ENCODE data around the gene ASS1. TPM values are rescaled to one million over a fixed set of nuclear protein-coding genes. Genes with fewer than 3 reads are reported as not detected.

The ASS1 gene
- total RNA-seq, 4 donors from 2014 or later, result 46.7 to 131 (median 94.4) TPM

DNA sequence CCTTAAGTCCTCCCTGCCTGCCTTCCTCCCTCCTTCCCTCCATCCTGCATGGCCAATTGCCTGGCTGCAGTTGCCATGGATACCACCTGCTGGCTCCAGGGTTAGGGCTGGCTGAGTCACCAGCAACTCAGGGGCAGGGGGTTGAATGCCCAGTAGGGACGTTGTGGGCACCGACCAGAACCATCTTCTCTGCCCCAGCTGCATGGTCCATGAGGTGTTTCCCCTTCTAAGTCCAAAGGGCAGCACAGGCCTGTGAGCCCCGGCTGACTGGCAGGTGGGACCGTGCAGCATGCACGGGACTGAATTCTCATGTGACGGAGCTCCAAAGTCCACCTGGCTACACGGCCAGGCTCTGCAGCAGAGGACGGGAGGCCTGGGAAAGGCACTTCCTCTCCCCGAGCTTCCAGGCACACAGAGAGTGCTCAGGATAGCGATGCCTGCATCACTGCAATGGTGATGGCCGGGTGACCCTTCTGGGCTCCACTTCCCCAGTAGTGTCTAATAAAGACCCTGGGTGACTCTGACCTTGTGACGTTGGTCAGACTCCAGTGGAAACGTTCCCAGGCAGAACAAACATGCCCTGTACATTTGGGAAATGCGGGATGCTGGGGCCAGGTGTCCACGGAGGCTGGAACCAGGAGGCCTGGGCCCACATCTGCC, 5.7 kb downstream of the ASS1 start:
- Histone ChIP-seq H3K9me3 (no peaks in the 10 kb centered on the region), H3K4me1 (peaks cover 8 to 83% (median 45%) of the 10 kb centered on the region in 3 donors), H3K27me3 (no peaks in the 10 kb centered on the region), H3K4me3 (no peak overlapping the region), H3K27ac (peak overlapping the region in 3 of 4 donors; percentile 79 to 86 (median 85)), H3K36me3 (no peaks in the 10 kb centered on the region)
- no peak for ATAC-seq
- no CpG with 5 or more reads among the region's 15 CpGs for WGBS, 2 donors (ENCODE audit: low coverage in 1 of 2)
- TF ChIP-seq EP300 (IDR thresholded peaks at IDR 0.05), result no peak
- TF ChIP-seq, protein P1, sequence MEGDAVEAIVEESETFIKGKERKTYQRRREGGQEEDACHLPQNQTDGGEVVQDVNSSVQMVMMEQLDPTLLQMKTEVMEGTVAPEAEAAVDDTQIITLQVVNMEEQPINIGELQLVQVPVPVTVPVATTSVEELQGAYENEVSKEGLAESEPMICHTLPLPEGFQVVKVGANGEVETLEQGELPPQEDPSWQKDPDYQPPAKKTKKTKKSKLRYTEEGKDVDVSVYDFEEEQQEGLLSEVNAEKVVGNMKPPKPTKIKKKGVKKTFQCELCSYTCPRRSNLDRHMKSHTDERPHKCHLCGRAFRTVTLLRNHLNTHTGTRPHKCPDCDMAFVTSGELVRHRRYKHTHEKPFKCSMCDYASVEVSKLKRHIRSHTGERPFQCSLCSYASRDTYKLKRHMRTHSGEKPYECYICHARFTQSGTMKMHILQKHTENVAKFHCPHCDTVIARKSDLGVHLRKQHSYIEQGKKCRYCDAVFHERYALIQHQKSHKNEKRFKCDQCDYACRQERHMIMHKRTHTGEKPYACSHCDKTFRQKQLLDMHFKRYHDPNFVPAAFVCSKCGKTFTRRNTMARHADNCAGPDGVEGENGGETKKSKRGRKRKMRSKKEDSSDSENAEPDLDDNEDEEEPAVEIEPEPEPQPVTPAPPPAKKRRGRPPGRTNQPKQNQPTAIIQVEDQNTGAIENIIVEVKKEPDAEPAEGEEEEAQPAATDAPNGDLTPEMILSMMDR (IDR thresholded peaks at IDR 0.05), result no peak
- TF ChIP-seq POLR2A (IDR thresholded peaks at IDR 0.05), result no peak
- no peak for TF ChIP-seq POLR2AphosphoS5 (IDR thresholded peaks at IDR 0.05)

DNA sequence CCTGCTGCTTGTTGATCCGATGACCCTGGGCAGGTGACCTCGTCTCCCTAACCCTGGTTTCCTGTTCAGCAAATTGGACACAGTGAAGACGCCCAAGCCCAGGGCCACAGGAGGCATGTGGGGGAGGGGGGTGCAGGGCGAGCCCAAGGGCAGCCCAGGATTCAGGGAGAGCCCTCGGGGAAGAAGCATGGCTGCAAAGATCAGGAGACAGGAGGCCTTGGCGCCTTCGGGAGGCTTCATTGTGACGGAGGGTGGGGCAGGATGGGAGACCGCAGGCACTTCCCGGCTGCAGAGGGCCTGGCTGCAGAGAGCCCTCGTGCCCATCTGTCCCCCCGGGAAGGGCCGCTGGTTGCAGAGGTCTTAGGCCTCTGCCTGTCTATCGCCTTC, 6.2 kb downstream of the ASS1 start:
- no CpG with 5 or more reads among the region's 14 CpGs for WGBS, 2 donors (ENCODE audit: low coverage in 1 of 2)
- Histone ChIP-seq H3K36me3 (no peaks in the 10 kb centered on the region), H3K4me3 (no peak overlapping the region), H3K9me3 (no peaks in the 10 kb centered on the region), H3K27me3 (no peaks in the 10 kb centered on the region), H3K4me1 (peaks cover 8 to 78% (median 40%) of the 10 kb centered on the region in 3 donors), H3K27ac (peak overlapping the region in 3 of 4 donors; percentile 79 to 86 (median 85))
- no peak for TF ChIP-seq EP300 (IDR thresholded peaks at IDR 0.05)
- TF ChIP-seq, protein P1 (IDR thresholded peaks at IDR 0.05), result no peak
- TF ChIP-seq POLR2A (IDR thresholded peaks at IDR 0.05), result no peak
- no peak for TF ChIP-seq POLR2AphosphoS5 (IDR thresholded peaks at IDR 0.05)
- no peak for ATAC-seq

DNA sequence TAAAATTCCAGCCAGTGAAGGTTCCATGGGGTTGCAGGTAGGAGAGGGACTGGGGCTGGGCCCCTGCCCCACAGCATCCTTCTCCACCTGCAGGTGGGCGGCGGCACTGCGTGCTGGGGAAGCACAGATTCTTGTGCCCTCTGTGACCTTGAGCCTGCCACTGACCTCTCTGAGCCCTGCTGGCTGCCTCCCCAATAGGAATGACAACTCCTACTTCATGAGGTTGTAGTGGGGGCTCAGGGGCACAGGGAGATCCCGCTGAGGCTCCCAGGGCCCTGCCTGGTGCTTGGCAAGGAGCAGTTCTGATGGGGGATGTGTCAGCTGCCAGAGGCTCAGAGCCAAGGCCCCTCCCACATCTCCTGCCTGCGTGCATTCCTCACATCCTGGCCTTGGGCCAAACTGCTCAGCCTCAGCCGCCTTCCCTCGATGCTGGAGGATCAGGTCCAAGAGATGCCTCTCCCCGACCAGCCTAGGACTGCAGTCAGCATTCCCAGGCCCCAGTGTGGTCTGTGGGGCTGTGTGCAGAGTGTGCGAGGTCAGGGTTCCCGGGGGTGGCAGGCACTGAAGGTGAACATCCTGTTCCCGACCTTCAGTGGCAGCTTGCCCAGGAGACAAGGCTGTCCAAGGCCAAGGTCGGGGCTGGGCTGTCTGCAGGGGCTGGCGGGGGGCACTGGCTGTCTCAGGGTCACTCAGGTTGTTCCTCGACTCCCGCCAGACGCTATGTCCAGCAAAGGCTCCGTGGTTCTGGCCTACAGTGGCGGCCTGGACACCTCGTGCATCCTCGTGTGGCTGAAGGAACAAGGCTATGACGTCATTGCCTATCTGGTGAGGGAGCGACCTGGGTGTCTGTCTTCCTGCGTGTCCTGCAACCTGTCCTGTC, 7.0 kb downstream of the ASS1 start:
- H3K4me3 ChIP-seq, result no peak overlapping the region
- H3K27ac ChIP-seq, result peak overlapping the region; percentile 8 to 86 (median 82)
- H3K4me1 ChIP-seq, result peaks cover 4 to 70% (median 33%) of the 10 kb centered on the region in 3 donors
- no peaks in the 10 kb centered on the region for H3K27me3 ChIP-seq
- WGBS, 2 donors (ENCODE audit: low coverage in 1 of 2), result 0 to 35% methylated on average over 2 to 3 of the region's 23 CpGs
- H3K36me3 ChIP-seq, result no peaks in the 10 kb centered on the region
- peak; percentile 88 for ATAC-seq
- H3K9me3 ChIP-seq, result no peaks in the 10 kb centered on the region
- TF ChIP-seq POLR2A (IDR thresholded peaks at IDR 0.05) (no peak), EP300 (IDR thresholded peaks at IDR 0.05) (no peak), POLR2AphosphoS5 (IDR thresholded peaks at IDR 0.05) (peak; percentile 76)
- TF ChIP-seq, protein P1 (IDR thresholded peaks at IDR 0.05), result peak in 3 of 4 experiments; percentile 37 to 58 (median 58)

DNA sequence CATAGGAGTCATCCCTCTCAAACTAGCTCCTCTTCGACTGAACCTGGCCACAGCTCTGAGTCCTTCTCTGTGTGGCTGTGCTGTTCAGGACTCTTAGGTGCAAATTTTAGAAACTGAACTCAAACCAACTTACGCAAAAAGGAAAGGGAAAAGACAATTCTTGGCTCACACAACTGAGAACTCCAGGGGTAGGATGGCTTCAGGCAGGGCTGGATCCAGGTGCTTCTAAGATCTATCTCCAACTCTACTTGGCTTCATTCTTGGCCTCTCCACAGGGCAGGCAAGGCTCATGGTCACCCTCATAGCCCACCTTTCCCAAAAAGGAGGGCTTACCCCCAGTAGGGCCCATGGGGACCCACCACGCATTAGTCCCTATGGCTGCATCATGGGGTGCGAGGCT, 8.1 kb downstream of the ASS1 start:
- Histone ChIP-seq H3K4me1 (peaks cover 4 to 60% (median 22%) of the 10 kb centered on the region in 3 donors), H3K27ac (peak overlapping the region in 3 of 4 donors; percentile 79 to 86 (median 85)), H3K27me3 (no peaks in the 10 kb centered on the region), H3K4me3 (no peak overlapping the region), H3K36me3 (no peaks in the 10 kb centered on the region), H3K9me3 (no peaks in the 10 kb centered on the region)
- TF ChIP-seq, protein P1 (IDR thresholded peaks at IDR 0.05), result no peak
- TF ChIP-seq POLR2A (IDR thresholded peaks at IDR 0.05) (no peak), EP300 (IDR thresholded peaks at IDR 0.05) (no peak), POLR2AphosphoS5 (IDR thresholded peaks at IDR 0.05) (no peak)
- ATAC-seq, result no peak
- no CpG with 5 or more reads among the region's 4 CpGs for WGBS, 2 donors (ENCODE audit: low coverage in 1 of 2)
